K562 (cell line): ENCODE data around the gene MRRF. TPM values are rescaled to one million over a fixed set of nuclear protein-coding genes. Genes with fewer than 3 reads are reported as not detected.

Experiments
- ATAC-seq: fragments of 200-7000 bp; cut with Tn5 transposase; 3 replicates; pipeline ENCODE4 v1.9.1; 2020; ENCODE audit warnings: moderate library complexity
- BruUV-seq: library from RNA; stranded (reverse); fragments of 400-500 nt; replicated peaks from 2 replicates; lab custom pipeline; 2021; lab: Mats Ljungman, UMichigan
- CTCF ChIA-PET: fragments of 300-600 bp; formaldehyde crosslinking; extraction: SDS; loops from one replicate; lab custom pipeline; 2021; ENCODE audit warnings: low intra/inter-chr PET ratio; lab: Yijun Ruan, JAX
- POLR2A ChIA-PET: fragments of 300-600, 350-650 bp; sonication (Branson Sonifier 250); formaldehyde crosslinking; extraction: SDS; loops from one replicate; lab custom pipeline; 2021; ENCODE audit warnings: antibody characterized with exemption, inconsistent platforms; lab: Yijun Ruan, JAX
- DNase-seq, 4 experiments: peaks; one replicate each; pipeline versions ENCODE4 v3.0.0 to v3.0.0-alpha.2; 2011 to 2018; ENCODE audit warnings: low spot score in 3 of 4, mixed read lengths in 3 of 4; ENCODE audit errors: extremely low read depth in 1 of 4
- FAIRE-seq: peaks from 2 replicates; lab custom pipeline; 2011; peaks lifted over from hg19 to GRCh38; lab: Jason Lieb, UNC
- H2AFZ ChIP-seq: 2 replicates; pipeline ENCODE4 v1.6.0; 2011; ENCODE audit warnings: low read depth, low read length, control low read depth, inconsistent platforms
- H3K27ac ChIP-seq: fragments of 200-600 bp; 3 replicates; pipeline ENCODE4 v1.8.0; 2011; ENCODE audit warnings: low read depth, mild to moderate bottlenecking, control low read depth, inconsistent platforms, low read length, moderate library complexity, mixed read lengths; ENCODE audit errors: extremely low read depth
- H3K27me3 ChIP-seq, 2 experiments: fragments of 300-600 bp in 1 of 2; 2 replicates in 1 of 2; 3 replicates in 1 of 2; pipeline versions ENCODE4 v1.6.0 to v1.8.0; 2011; ENCODE audit warnings: inconsistent platforms in 2 of 2, low read length in 2 of 2, mild to moderate bottlenecking in 1 of 2, mixed read lengths in 1 of 2, moderate library complexity in 1 of 2; ENCODE audit not compliant: control insufficient read depth in 2 of 2, insufficient read depth in 2 of 2
- H3K36me3 ChIP-seq: fragments of 300-600 bp; 3 replicates; pipeline ENCODE4 v1.8.0; 2011; ENCODE audit warnings: mild to moderate bottlenecking, low read length, inconsistent platforms; ENCODE audit not compliant: control insufficient read depth, insufficient read depth
- H3K4me1 ChIP-seq, 2 experiments: fragments of 200-600 bp in 1 of 2; replicated peaks in 1 of 2; 2 replicates in 1 of 2; 3 replicates in 1 of 2; pipeline versions ENCODE4 v1.5.1 to v1.8.0; 2011; ENCODE audit warnings: inconsistent platforms in 2 of 2, low read length in 2 of 2, mild to moderate bottlenecking in 1 of 2, mixed read lengths in 1 of 2, moderate library complexity in 1 of 2; ENCODE audit not compliant: control insufficient read depth in 2 of 2, insufficient read depth in 2 of 2
- H3K4me2 ChIP-seq: 2 replicates; pipeline ENCODE4 v1.6.1; 2011; ENCODE audit warnings: low read length, control low read depth, inconsistent platforms, mixed read lengths; ENCODE audit not compliant: insufficient read depth
- H3K4me3 ChIP-seq: fragments of 200-600 bp; sonication (generic), shearing (Covaris generic); 2 replicates; pipeline ENCODE4 v1.5.1; 2016; ENCODE audit warnings: control low read depth, inconsistent platforms
- H3K79me2 ChIP-seq: fragments of 200-600 bp; 3 replicates; pipeline ENCODE4 v1.8.0; 2011; ENCODE audit warnings: low read length, inconsistent platforms; ENCODE audit not compliant: control insufficient read depth, insufficient read depth
- H3K9ac ChIP-seq, 2 experiments: 2 replicates each; pipeline versions ENCODE4 v1.6.0 to v1.6.1; 2011; ENCODE audit warnings: low read depth in 2 of 2, low read length in 2 of 2, control low read depth in 1 of 2, inconsistent platforms in 1 of 2, mild to moderate bottlenecking in 1 of 2, mixed read lengths in 1 of 2; ENCODE audit not compliant: insufficient read depth in 1 of 2
- H3K9me1 ChIP-seq: one replicate; pipeline ENCODE4 v1.6.0; 2011; ENCODE audit warnings: inconsistent platforms, mild to moderate bottlenecking, low read length, moderate library complexity; ENCODE audit not compliant: control insufficient read depth, insufficient read depth
- H3K9me3 ChIP-seq: replicated peaks from 2 replicates; pipeline ENCODE4 v1.5.1; 2011; ENCODE audit warnings: low read depth, low read length, inconsistent platforms; ENCODE audit not compliant: control insufficient read depth, insufficient read depth
- H4K20me1 ChIP-seq: replicated peaks from 2 replicates; pipeline ENCODE4 v1.6.1; 2011; ENCODE audit warnings: low read length, inconsistent platforms, mixed read lengths; ENCODE audit not compliant: control insufficient read depth, insufficient read depth
- BRF2 ChIP-seq: IDR thresholded peaks from 3 replicates; pipeline ENCODE4 v1.6.1; 2011; ENCODE audit warnings: borderline replicate concordance, mild to moderate bottlenecking; ENCODE audit not compliant: insufficient read length, insufficient read depth
- CBFA2T3 ChIP-seq: fragments of 450-650 bp; IDR thresholded peaks from 2 replicates; pipeline ENCODE4 v1.6.1; 2017
- E2F8 ChIP-seq: fragments of 450-650 bp; IDR thresholded peaks from 2 replicates; pipeline ENCODE4 v1.7.1; 2018; ENCODE audit warnings: mild to moderate bottlenecking, low read depth; ENCODE audit not compliant: partially characterized antibody
- ELF2 ChIP-seq: fragments of 250-450 bp; sonication (Bioruptor Pico); IDR thresholded peaks from 2 replicates; pipeline ENCODE4 v1.5.0; 2021; ENCODE audit warnings: mild to moderate bottlenecking
- FOXP1 ChIP-seq: sonication (generic); formaldehyde crosslinking; IDR thresholded peaks from 2 replicates; pipeline ENCODE4 v1.8.0; 2022; ENCODE audit warnings: mild to moderate bottlenecking, missing genetic modification reagents
- HIVEP1 ChIP-seq: fragments of 250-450 bp; sonication (Bioruptor Pico); IDR thresholded peaks from 2 replicates; pipeline ENCODE4 v1.4.0; 2020; ENCODE audit warnings: mild to moderate bottlenecking
- MAX ChIP-seq: sonication (generic); formaldehyde crosslinking; IDR thresholded peaks from 2 replicates; pipeline ENCODE4 v1.9.0; 2022; ENCODE audit warnings: mild to moderate bottlenecking, missing genetic modification reagents
- NR4A1 ChIP-seq, 2 experiments: fragments of 250-450 bp in 1 of 2; fragments of 450-650 bp in 1 of 2; sonication (Bioruptor Pico) in 1 of 2; IDR thresholded peaks; 2 replicates each; pipeline versions ENCODE4 v1.4.0 to v1.6.1; 2016 to 2020; ENCODE audit warnings: mild to moderate bottlenecking in 2 of 2, missing compliant biosample characterization in 1 of 2, missing genetic modification characterization in 1 of 2, moderate library complexity in 1 of 2
- ZEB2 ChIP-seq: fragments of 450-650 bp; IDR thresholded peaks from 2 replicates; pipeline ENCODE4 v1.6.1; 2016
- ZNF436 ChIP-seq: fragments of 250-450, 450-650 bp; sonication (Bioruptor Pico); formaldehyde crosslinking; IDR thresholded peaks from 2 replicates; pipeline ENCODE4 v1.7.0; 2020; ENCODE audit warnings: mild to moderate bottlenecking
- WGBS: fragments of 100-300 bp; shearing (Covaris generic); methylation state at CpG from one replicate; pipeline ENCODE4 v1.1.6; 2016; ENCODE audit warnings: low coverage, mixed read lengths; ENCODE audit not compliant: insufficient coverage; ENCODE audit errors: missing lambda C conversion rate; 5-methylcytosine and 5-hydroxymethylcytosine counted together
- in situ Hi-C: fragments of 300-500 bp; cut with MboI; formaldehyde crosslinking; loops from 4 replicates; pipeline ENCODE4 v1.15.0; 2018; ENCODE audit warnings: inconsistent platforms, mixed read lengths
- intact Hi-C: fragments of 100-400 bp; cut with micrococcal nuclease; formaldehyde crosslinking; loops from 2 replicates; pipeline ENCODE4 v1.14.2; 2022
- polyA plus RNA-seq, 8 experiments: library from polyadenylated mRNA; depleted of rRNA in 4 of 8; stranded (reverse) in 5 of 8; unstranded in 3 of 8; fragments of >200 nt; fragmentation: Nextera tagmentation in 2 of 8; fragmentation: Illumina TruSeq in 1 of 8; extraction: Ambion mirVana in 2 of 8; extraction: Trizol in 1 of 8; gene quantifications; 2 replicates each; pipeline versions ENCODE4 v1.2.1 to v1.2.3, GENCODE V29; 2011 to 2014; ENCODE audit warnings: inconsistent platforms in 1 of 8, missing spikeins in 1 of 8
- total RNA-seq, 7 experiments: library from RNA; depleted of rRNA in 6 of 7; stranded (reverse); fragments of >200 nt in 6 of 7; fragmentation: Illumina TruSeq in 2 of 7; extraction: Trizol in 2 of 7; gene quantifications; 2 replicates each; pipeline versions ENCODE4 v1.2.1 to v1.2.3, GENCODE V29; 2011 to 2021; ENCODE audit warnings: low replicate concordance in 1 of 7
- TF ChIP-seq, protein P1 (sequence below): fragments of 250-450 bp; sonication (Bioruptor Pico); IDR thresholded peaks from 2 replicates; pipeline ENCODE4 v1.6.1; 2021; ENCODE audit warnings: mild to moderate bottlenecking
- TF ChIP-seq, protein P2 (sequence below), 2 experiments: IDR thresholded peaks; 2 replicates each; pipeline ENCODE4 v1.6.1; 2012; ENCODE audit warnings: improper control_type of control experiment in 2 of 2, low read depth in 2 of 2, low read length in 2 of 2, borderline replicate concordance in 1 of 2

The MRRF gene
- total and polyA plus RNA-seq, 9 of the 15 experiments (the other 6 are each of a cell fraction or from before 2014, with no cell fraction given): 55.0 to 105 (median 81.2) TPM

GRCh38 chr9:122364117-122364782, 99.6 kb downstream of the MRRF start:
- ChIA-PET CTCF (no interaction called here), POLR2A (interaction anchor here (0.8 to 1.9 kb wide), 2 partner anchors 11 to 240 kb away, joined by 3 to 5 read pairs; no protein-coding TSS in a partner anchor)
- Histone ChIP-seq H3K27me3 (peaks cover 2 to 16% of the 10 kb centered on the region in 2 experiments; a peak in 2 of 5 replicates), H3K9me1 (no peaks in the 10 kb centered on the region), H3K9ac (no peak overlapping the region), H3K4me2 (no peak overlapping the region), H3K4me1 (peaks cover 0 to 3% of the 10 kb centered on the region in 2 experiments; a peak in 1 of 5 replicates), H3K79me2 (no peaks in the 10 kb centered on the region), H3K27ac (no peak overlapping the region), H3K4me3 (no peak overlapping the region), H3K36me3 (no peaks in the 10 kb centered on the region), H2AFZ (no peak overlapping the region), H4K20me1 (no peaks in the 10 kb centered on the region), H3K9me3 (0 out of 2 replicates have a peak, but pooled peaks cover 2% of the 10 kb centered on the region)
- ATAC-seq (no peak), DNase-seq (no peak), FAIRE-seq (no peak)
- intact Hi-C loops: no loop called here
- WGBS: 41% methylated on average over 10 of the region's 10 CpGs
- no TSS peak for BruUV-seq
- in situ Hi-C loops: loop anchor here (5.0 kb wide), 1 partner anchor 443 kb away; no protein-coding TSS in a partner anchor
- no peak for TF ChIP-seq CBFA2T3
- TF ChIP-seq FOXP1: no peak
- TF ChIP-seq MAX (CRISPR knock-in tag): no peak
- TF ChIP-seq ZNF436 (CRISPR knock-in tag): no peak
- TF ChIP-seq ELF2 (CRISPR knock-in tag): no peak
- no peak for TF ChIP-seq NR4A1 (CRISPR knock-in tag; IDR thresholded peaks at IDR 0.05)
- no peak for TF ChIP-seq NR4A1 (tag; IDR thresholded peaks at IDR 0.05)
- TF ChIP-seq, protein P1, sequence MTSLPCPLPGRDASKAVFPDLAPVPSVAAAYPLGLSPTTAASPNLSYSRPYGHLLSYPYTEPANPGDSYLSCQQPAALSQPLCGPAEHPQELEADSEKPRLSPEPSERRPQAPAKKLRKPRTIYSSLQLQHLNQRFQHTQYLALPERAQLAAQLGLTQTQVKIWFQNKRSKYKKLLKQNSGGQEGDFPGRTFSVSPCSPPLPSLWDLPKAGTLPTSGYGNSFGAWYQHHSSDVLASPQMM (CRISPR knock-in tag): no peak
- no peak for TF ChIP-seq E2F8
- no peak for TF ChIP-seq ZEB2
- no peak for TF ChIP-seq HIVEP1
- TF ChIP-seq BRF2: no peak
- TF ChIP-seq, protein P2, sequence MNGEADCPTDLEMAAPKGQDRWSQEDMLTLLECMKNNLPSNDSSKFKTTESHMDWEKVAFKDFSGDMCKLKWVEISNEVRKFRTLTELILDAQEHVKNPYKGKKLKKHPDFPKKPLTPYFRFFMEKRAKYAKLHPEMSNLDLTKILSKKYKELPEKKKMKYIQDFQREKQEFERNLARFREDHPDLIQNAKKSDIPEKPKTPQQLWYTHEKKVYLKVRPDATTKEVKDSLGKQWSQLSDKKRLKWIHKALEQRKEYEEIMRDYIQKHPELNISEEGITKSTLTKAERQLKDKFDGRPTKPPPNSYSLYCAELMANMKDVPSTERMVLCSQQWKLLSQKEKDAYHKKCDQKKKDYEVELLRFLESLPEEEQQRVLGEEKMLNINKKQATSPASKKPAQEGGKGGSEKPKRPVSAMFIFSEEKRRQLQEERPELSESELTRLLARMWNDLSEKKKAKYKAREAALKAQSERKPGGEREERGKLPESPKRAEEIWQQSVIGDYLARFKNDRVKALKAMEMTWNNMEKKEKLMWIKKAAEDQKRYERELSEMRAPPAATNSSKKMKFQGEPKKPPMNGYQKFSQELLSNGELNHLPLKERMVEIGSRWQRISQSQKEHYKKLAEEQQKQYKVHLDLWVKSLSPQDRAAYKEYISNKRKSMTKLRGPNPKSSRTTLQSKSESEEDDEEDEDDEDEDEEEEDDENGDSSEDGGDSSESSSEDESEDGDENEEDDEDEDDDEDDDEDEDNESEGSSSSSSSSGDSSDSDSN (IDR thresholded peaks at IDR 0.05; ENCODE audit: borderline replicate concordance in 1 of 2, low read depth in 2 of 2, low read length in 2 of 2): no peak
